GM23338 (cell line): ENCODE data around the gene CENPO. TPM values are rescaled to one million over a fixed set of nuclear protein-coding genes. Genes with fewer than 3 reads are reported as not detected.

Experiments used
- ATAC-seq: fragments of 200-7000 bp; cut with Tn5 transposase; 3 replicates; pipeline ENCODE4 v1.9.1; 2020
- DNase-seq: peaks from one replicate; pipeline ENCODE4 v3.0.0-alpha.2; 2015; ENCODE audit warnings: low spot score
- H2AFZ ChIP-seq: fragments of 200-600 bp; sonication (generic); 2 replicates; pipeline ENCODE4 v1.8.0; 2016; ENCODE audit warnings: antibody characterized with exemption, mild to moderate bottlenecking, moderate library complexity
- H3F3A ChIP-seq: fragments of 200-600 bp; sonication (generic); replicated peaks from 2 replicates; pipeline ENCODE4 v1.8.0; 2017; ENCODE audit warnings: antibody characterized with exemption, mixed run types, low read depth
- H3K27ac ChIP-seq: fragments of 200-600 bp; sonication (generic); 2 replicates; pipeline ENCODE4 v1.6.1; 2016; ENCODE audit warnings: low read depth
- H3K27me3 ChIP-seq: fragments of 200-600 bp; sonication (generic); 2 replicates; pipeline ENCODE4 v1.8.0; 2016; ENCODE audit warnings: mild to moderate bottlenecking, mixed run types, moderate library complexity; ENCODE audit not compliant: insufficient read depth
- H3K36me3 ChIP-seq: fragments of 200-600 bp; sonication (generic); 2 replicates; pipeline ENCODE4 v1.8.0; 2016; ENCODE audit warnings: mild to moderate bottlenecking; ENCODE audit not compliant: insufficient read depth
- H3K4me1 ChIP-seq: fragments of 200-600 bp; sonication (generic); 2 replicates; pipeline ENCODE4 v1.8.0; 2016; ENCODE audit warnings: mild to moderate bottlenecking, moderate library complexity; ENCODE audit not compliant: insufficient read depth
- H3K4me2 ChIP-seq: fragments of 200-600 bp; sonication (generic); 2 replicates; pipeline ENCODE4 v1.7.1; 2017; ENCODE audit warnings: mixed run types
- H3K4me3 ChIP-seq: fragments of 200-600 bp; sonication (generic); 2 replicates; pipeline ENCODE4 v1.6.1; 2016; ENCODE audit warnings: mixed run types
- H3K79me2 ChIP-seq: fragments of 200-600 bp; sonication (generic); replicated peaks from 2 replicates; pipeline ENCODE4 v1.8.0; 2017; ENCODE audit warnings: mild to moderate bottlenecking; ENCODE audit not compliant: insufficient read depth
- H3K9me2 ChIP-seq: fragments of 200-600 bp; sonication (generic); 2 replicates; pipeline ENCODE4 v1.8.0; 2017; ENCODE audit not compliant: insufficient read depth
- H4K20me1 ChIP-seq: fragments of 200-600 bp; sonication (generic); replicated peaks from 2 replicates; pipeline ENCODE4 v1.8.0; 2017; ENCODE audit warnings: mild to moderate bottlenecking; ENCODE audit not compliant: insufficient read depth
- H3K27ac Mint-ChIP-seq: 2 replicates; pipeline ENCODE4 v1.8.0; 2020; ENCODE audit warnings: inconsistent platforms, mild to moderate bottlenecking, moderate library complexity, mixed read lengths
- H3K27me3 Mint-ChIP-seq: 3 replicates; pipeline ENCODE4 v1.8.0; 2022; ENCODE audit warnings: low read depth, mild to moderate bottlenecking, moderate library complexity, mixed read lengths, inconsistent platforms; ENCODE audit not compliant: insufficient read depth, poor library complexity
- H3K36me3 Mint-ChIP-seq: 3 replicates; pipeline ENCODE4 v1.8.0; 2021; ENCODE audit warnings: low read depth, mild to moderate bottlenecking, inconsistent platforms, moderate library complexity, mixed read lengths
- H3K4me1 Mint-ChIP-seq: 3 replicates; pipeline ENCODE4 v1.8.0; 2020; ENCODE audit warnings: mild to moderate bottlenecking, inconsistent platforms, mixed read lengths
- H3K4me3 Mint-ChIP-seq: 3 replicates; pipeline ENCODE4 v1.8.0; 2021; ENCODE audit warnings: moderate library complexity, mild to moderate bottlenecking, inconsistent platforms, mixed read lengths
- H3K9me3 Mint-ChIP-seq: 3 replicates; pipeline ENCODE4 v1.8.0; 2020; ENCODE audit warnings: moderate library complexity, mild to moderate bottlenecking, inconsistent platforms, mixed read lengths
- EZH2 ChIP-seq: fragments of 200-600 bp; sonication (generic); IDR thresholded peaks from one replicate; pipeline ENCODE4 v1.8.0; 2017; ENCODE audit warnings: antibody characterized with exemption, mild to moderate bottlenecking, low read depth; ENCODE audit not compliant: unreplicated experiment
- EZH2phosphoT487 ChIP-seq: fragments of 200-600 bp; sonication (generic); IDR thresholded peaks from one replicate; pipeline ENCODE4 v1.8.1; 2018; ENCODE audit warnings: antibody characterized with exemption; ENCODE audit not compliant: unreplicated experiment
- NANOG ChIP-seq: IDR thresholded peaks from 2 replicates; pipeline ENCODE4 v1.6.1; 2016; ENCODE audit warnings: antibody characterized with exemption, borderline replicate concordance
- POLR2AphosphoS5 ChIP-seq: IDR thresholded peaks from 2 replicates; pipeline ENCODE4 v1.6.1; 2016; ENCODE audit warnings: antibody characterized with exemption, low read depth
- ZNF331 ChIP-seq: fragments of 250-450 bp; sonication (Bioruptor Pico); IDR thresholded peaks from 2 replicates; pipeline ENCODE4 v1.5.0; 2020; ENCODE audit warnings: low read depth, mild to moderate bottlenecking, moderate library complexity
- polyA plus RNA-seq: library from polyadenylated mRNA; unstranded; fragments of >200 nt; fragmentation: Nextera tagmentation; extraction: Ambion mirVana; gene quantifications from 2 replicates; pipeline ENCODE4 v1.2.1, GENCODE V29; 2016
- total RNA-seq: library from RNA; depleted of rRNA; stranded (reverse); fragments of >200 nt; shearing (Covaris generic); gene quantifications from 2 replicates; pipeline ENCODE4 v1.2.3, GENCODE V29; 2014
- TF ChIP-seq, protein P1 (sequence below): IDR thresholded peaks from 2 replicates; pipeline ENCODE4 v1.6.1; 2016; ENCODE audit warnings: antibody characterized with exemption
- TF ChIP-seq, protein P2 (sequence below), 2 experiments: fragments of 200-600 bp in 1 of 2; sonication (generic) in 1 of 2; conservative IDR thresholded peaks; 2 replicates each; pipeline versions ENCODE4 v1.5.1 to v1.6.1; 2016 to 2017; ENCODE audit warnings: antibody characterized with exemption in 2 of 2, low read depth in 2 of 2, mild to moderate bottlenecking in 2 of 2, moderate library complexity in 1 of 2

Gene CENPO
- total and polyA plus RNA-seq, 2 experiments from 2014 or later, result 27.0 to 44.7 TPM

DNA sequence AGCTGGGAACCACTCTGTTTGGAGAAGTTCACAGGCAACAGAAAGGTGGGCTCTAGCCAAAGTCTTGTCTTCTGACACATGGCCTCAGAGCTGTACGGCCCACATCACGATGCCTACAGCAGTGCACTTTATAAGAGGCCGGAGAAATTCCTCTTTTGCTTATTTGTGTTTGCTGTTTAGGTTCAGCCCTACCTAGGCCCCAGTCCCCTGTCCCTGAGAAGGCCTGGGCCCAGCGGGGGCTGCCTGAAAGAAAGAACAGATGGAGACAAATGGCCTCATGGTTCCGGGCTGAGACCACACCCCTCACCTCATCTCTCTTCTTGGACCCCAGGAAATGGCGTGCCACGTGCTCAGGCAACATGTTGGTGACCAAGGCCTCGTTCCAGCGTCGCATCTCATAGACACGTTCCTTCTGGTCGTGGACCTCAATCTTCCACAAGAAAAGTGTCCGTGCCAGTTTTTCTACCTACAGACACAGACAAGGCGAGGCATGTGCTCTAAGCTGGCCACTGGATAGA is 30.9 kb downstream of the CENPO start:
- no peak overlapping the region for H3K27ac Mint-ChIP-seq
- H3F3A ChIP-seq, result peaks cover 17% of the 10 kb centered on the region; the same call in 1 of the 2 replicates
- H3K4me3 Mint-ChIP-seq, result no peak overlapping the region
- H3K36me3 Mint-ChIP-seq, result peaks cover 78% of the 10 kb centered on the region
- peaks cover 25% of the 10 kb centered on the region for H3K4me1 ChIP-seq
- no peak overlapping the region for H3K27ac ChIP-seq
- ATAC-seq (no peak), DNase-seq (no peak)
- no peaks in the 10 kb centered on the region for H3K9me3 Mint-ChIP-seq
- no peaks in the 10 kb centered on the region; the same call in 1 of the 2 replicates for H3K9me2 ChIP-seq
- peaks cover 5% of the 10 kb centered on the region; the same call in 1 of the 2 replicates for H3K36me3 ChIP-seq
- H3K27me3 ChIP-seq, result no peaks in the 10 kb centered on the region
- no peak overlapping the region for H3K4me3 ChIP-seq
- H4K20me1 ChIP-seq, result peaks cover 10% of the 10 kb centered on the region; the same call in 1 of the 2 replicates
- no peak overlapping the region for H3K4me2 ChIP-seq
- peaks cover 37% of the 10 kb centered on the region for H3K27me3 Mint-ChIP-seq
- no peaks in the 10 kb centered on the region for H3K79me2 ChIP-seq
- H2AFZ ChIP-seq, result no peak overlapping the region
- TF ChIP-seq ZNF331 (no peak), POLR2AphosphoS5 (no peak), EZH2phosphoT487 (no peak), NANOG (no peak)
- TF ChIP-seq, protein P1, sequence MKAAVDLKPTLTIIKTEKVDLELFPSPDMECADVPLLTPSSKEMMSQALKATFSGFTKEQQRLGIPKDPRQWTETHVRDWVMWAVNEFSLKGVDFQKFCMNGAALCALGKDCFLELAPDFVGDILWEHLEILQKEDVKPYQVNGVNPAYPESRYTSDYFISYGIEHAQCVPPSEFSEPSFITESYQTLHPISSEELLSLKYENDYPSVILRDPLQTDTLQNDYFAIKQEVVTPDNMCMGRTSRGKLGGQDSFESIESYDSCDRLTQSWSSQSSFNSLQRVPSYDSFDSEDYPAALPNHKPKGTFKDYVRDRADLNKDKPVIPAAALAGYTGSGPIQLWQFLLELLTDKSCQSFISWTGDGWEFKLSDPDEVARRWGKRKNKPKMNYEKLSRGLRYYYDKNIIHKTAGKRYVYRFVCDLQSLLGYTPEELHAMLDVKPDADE, result no peak
- TF ChIP-seq, protein P2, sequence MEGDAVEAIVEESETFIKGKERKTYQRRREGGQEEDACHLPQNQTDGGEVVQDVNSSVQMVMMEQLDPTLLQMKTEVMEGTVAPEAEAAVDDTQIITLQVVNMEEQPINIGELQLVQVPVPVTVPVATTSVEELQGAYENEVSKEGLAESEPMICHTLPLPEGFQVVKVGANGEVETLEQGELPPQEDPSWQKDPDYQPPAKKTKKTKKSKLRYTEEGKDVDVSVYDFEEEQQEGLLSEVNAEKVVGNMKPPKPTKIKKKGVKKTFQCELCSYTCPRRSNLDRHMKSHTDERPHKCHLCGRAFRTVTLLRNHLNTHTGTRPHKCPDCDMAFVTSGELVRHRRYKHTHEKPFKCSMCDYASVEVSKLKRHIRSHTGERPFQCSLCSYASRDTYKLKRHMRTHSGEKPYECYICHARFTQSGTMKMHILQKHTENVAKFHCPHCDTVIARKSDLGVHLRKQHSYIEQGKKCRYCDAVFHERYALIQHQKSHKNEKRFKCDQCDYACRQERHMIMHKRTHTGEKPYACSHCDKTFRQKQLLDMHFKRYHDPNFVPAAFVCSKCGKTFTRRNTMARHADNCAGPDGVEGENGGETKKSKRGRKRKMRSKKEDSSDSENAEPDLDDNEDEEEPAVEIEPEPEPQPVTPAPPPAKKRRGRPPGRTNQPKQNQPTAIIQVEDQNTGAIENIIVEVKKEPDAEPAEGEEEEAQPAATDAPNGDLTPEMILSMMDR (conservative IDR thresholded peaks at IDR 0.05; ENCODE audit: low read depth in 2 of 2), result no peak
- H3K4me1 Mint-ChIP-seq, result peaks cover 55% of the 10 kb centered on the region

DNA sequence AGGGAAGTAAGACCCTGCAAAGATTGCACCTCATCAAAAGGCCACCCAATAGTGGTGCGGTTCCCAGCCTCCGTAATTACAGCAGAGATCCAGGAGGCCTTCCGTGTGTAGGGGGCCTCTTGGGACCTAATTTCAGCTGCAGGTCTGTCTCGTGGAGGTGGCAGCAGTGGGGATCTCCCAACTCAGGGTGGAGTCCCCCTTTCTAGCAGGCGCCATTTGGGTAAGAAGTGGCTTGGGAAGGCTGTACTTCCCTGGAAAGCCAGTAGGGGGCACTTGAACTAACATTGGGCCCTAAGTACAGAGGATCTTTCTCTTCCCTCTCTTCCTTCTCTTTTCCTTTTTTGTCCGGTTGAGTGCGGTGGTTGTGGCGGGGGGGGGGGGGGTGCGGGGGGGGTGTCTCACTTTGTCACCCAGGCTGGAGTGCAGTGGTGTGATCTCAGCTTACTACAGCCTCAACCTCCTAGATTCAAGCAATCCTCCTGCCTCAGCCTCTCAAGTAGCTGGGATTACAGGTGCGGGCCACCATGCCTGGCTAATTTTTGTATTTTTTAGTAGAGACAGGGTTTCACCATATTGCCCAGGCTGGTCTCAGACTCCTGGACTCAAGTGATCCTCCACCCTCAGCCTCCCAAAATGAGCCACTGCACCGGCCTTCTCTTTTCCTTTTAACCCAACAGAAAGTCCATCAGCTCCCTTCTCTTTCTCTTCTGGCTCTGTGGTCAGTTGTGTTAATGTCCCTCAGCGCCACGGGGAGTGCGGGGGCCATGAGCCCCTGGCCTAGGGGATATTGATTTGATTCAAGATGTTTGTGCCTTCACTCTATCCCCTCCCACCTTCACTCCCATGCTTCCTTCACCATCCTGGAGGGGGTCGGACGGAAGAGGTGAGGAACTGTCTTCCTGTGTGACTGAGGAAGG is 32.0 kb downstream of the CENPO start:
- peaks cover 5% of the 10 kb centered on the region; the same call in 1 of the 2 replicates for H3K36me3 ChIP-seq
- no peak overlapping the region for H3K4me2 ChIP-seq
- H3F3A ChIP-seq, result peaks cover 13% of the 10 kb centered on the region; the same call in 1 of the 2 replicates
- H3K4me3 ChIP-seq, result no peak overlapping the region
- DNase-seq (peak; percentile 31), ATAC-seq (no peak)
- no peak overlapping the region for H3K27ac ChIP-seq
- H3K9me2 ChIP-seq, result no peaks in the 10 kb centered on the region; the same call in 1 of the 2 replicates
- TF ChIP-seq, protein P2 (conservative IDR thresholded peaks at IDR 0.05; ENCODE audit: low read depth in 2 of 2), result peak; percentile 56 to 65
- no peak for TF ChIP-seq EZH2
- peaks cover 10% of the 10 kb centered on the region; the same call in 1 of the 2 replicates for H4K20me1 ChIP-seq
- Mint-ChIP-seq H3K9me3 (no peaks in the 10 kb centered on the region), H3K4me3 (no peak overlapping the region; the same call in 2 of the 3 replicates), H3K27ac (no peak overlapping the region), H3K4me1 (peaks cover 55% of the 10 kb centered on the region), H3K27me3 (peaks cover 36% of the 10 kb centered on the region), H3K36me3 (peaks cover 68% of the 10 kb centered on the region)
- H3K79me2 ChIP-seq, result no peaks in the 10 kb centered on the region
- H2AFZ ChIP-seq, result no peak overlapping the region
- H3K4me1 ChIP-seq, result peaks cover 25% of the 10 kb centered on the region
- H3K27me3 ChIP-seq, result no peaks in the 10 kb centered on the region
